Measurements from ENCODE around the gene CTBP2. TPM values are rescaled to one million over a fixed set of nuclear protein-coding genes. Genes with fewer than 3 reads are reported as not detected.

Gene CTBP2
- total RNA-seq, 1 donor from 2014 or later = 57.3 TPM

DNA sequence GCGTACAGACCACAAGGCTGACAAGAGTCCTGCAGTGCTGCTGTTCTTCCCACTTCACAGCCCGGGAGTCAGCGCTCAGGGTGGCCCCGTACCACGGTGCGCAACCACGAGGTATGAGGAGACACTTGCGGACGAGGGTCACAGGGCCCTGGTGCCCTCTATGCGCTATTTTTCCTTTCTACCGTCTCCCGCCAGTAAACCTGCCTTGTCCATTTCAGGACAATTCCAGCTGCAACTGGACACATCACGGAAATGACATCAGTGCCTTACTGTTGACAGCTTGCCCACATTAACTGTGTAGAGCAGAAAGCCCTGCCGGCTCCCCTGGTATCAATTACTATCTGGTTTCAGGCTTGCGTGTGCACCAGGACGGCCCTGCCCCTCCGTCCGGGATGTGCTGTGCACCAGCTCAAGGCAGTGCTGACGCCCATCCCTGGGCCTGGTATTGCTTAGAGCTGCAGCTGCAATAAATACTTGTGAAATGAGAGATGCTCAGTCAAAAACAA, 153.4 kb downstream of the CTBP2 start:
- no peak overlapping the region for H3K4me3 ChIP-seq (ENCODE audit: low read depth, low read length)
- no peak for TF ChIP-seq CTCF (conservative IDR thresholded peaks at IDR 0.05; ENCODE audit: low read depth, low read length)
- DNase-seq (ENCODE audit: low read depth) = no peak

- TF ChIP-seq CTCF (conservative IDR thresholded peaks at IDR 0.05; ENCODE audit: low read depth, low read length) = no peak
- no peak for DNase-seq (ENCODE audit: low read depth)
- no peak overlapping the region for H3K4me3 ChIP-seq (ENCODE audit: low read depth, low read length)
Observed at GRCh38 chr10:125006188-125006680, 154.1 kb downstream of the CTBP2 start.

DNA sequence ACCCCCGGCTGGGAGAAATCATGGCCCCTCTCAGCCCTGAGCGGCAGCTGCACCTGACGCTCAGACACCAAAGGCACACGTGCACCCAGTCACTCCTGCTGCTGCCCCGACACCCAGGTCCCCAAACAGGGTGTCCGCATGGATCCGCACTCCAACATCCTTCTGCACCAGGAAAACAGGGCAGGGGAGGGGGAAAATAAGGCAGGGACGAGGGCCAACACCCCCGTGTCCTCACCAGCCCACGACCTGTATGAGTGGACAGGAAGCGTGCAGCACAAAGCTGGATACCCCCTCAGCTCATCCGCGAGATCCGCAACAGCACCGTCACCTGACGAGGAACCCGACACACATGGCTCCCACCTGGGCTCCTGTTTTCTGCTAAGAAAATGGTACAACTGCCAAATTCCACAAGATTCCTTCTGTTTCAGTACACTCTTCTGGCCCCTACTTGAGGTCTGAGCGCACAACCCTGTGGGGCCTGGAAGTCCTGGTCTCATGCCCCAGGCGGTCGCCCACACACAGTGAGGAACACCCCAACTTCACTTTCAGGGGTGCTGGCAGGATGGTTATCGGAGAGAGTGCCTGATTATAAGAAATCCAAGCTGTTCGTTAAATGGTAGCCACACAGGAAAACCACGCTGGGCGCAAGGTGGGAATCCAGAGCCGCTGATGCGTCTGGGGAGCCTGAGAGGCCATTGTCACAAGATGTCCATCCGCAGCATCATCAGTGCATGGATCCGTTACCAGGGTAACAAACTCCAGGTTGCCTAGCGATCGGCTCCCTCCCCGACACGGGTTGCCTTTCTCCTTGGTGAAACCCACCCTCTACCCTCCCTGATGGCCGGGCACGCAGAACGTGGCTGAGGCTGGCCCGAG, 154.8 kb downstream of the CTBP2 start:
- TF ChIP-seq CTCF (conservative IDR thresholded peaks at IDR 0.05; ENCODE audit: low read depth, low read length) = no peak
- DNase-seq (ENCODE audit: low read depth) = no peak
- no peak overlapping the region for H3K4me3 ChIP-seq (ENCODE audit: low read depth, low read length)

DNA sequence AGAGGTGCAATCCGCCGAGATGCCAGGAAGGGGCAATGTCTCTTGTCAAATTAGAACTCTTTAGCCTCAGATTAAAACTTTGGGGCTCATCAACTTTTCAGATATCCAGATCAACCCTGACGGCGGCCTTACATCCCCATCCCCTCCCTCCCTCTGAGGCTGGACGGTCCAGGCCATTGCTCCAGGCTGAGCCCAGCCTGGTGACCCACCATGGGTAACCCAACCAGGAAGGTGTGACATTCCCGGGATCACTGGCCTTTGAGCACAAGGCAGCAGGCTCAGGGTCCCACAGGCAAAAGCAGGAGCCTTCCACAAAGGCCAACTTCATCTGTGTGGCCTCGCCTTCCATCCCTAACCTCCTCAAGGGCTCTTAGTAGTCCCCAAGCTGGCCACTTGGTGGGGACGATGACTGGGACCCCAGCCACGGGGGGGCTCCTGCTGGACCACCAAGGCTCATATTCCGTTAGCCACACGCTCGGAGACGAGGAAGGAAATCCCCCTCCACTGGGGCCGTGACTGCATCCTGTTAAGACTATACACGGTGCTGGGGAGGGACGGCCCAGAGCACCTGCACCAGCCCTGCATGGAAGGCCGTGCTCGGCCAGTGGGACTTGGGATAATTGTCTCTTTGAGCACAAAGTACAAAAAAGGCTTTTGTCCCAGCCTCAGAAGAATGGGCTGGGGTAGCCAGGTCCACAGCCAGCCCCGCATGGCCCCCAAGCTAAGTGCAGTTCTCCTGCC, 155.6 kb downstream of the CTBP2 start:
- DNase-seq (ENCODE audit: low read depth) = no peak
- H3K4me3 ChIP-seq (ENCODE audit: low read depth, low read length) = no peak overlapping the region
- no peak for TF ChIP-seq CTCF (conservative IDR thresholded peaks at IDR 0.05; ENCODE audit: low read depth, low read length)

DNA sequence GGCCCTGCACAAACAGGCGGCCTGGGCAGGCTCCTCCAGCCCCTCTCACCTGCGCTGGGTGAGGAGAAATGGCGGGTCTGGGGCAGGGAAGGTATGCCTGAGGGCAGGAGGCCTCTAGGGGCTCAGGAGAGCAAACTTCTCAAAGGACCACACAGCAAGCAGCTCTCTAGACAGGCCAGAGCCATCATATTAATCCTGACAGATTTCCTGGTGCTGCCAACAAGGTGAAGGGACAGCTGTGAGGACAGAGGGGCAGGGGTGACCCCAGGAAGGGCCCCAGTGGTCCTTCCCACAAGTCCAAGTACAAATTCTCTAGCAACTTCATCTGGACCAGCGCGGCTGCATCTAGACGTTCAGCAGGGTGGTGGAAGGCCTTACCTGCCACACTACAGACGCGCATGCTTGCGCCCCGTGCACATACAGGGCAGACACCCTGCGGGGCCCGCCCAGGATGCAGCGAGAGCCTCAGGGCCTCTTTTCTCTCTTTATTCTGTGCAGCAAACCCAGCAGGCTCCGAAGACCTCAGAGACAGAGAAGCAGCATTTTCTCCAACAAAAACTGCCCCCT, 156.4 kb downstream of the CTBP2 start:
- TF ChIP-seq CTCF (conservative IDR thresholded peaks at IDR 0.05; ENCODE audit: low read depth, low read length) = no peak
- no peak for DNase-seq (ENCODE audit: low read depth)
- H3K4me3 ChIP-seq (ENCODE audit: low read depth, low read length) = no peak overlapping the region

- TF ChIP-seq CTCF (conservative IDR thresholded peaks at IDR 0.05; ENCODE audit: low read depth, low read length) = no peak
- no peak overlapping the region for H3K4me3 ChIP-seq (ENCODE audit: low read depth, low read length)
- no peak for DNase-seq (ENCODE audit: low read depth)
Observed at GRCh38 chr10:125003146-125003900, 157.0 kb downstream of the CTBP2 start.
